GM12874 (cell line): Measurements from ENCODE around the gene NUDT11.
A peak's percentile ranks its signal among the peaks of the same experiment; 100 is the strongest.

Experiments
- CTCF ChIP-seq: IDR thresholded peaks from 2 replicates; pipeline ENCODE4 v1.5.1; 2011; ENCODE audit warnings: low read depth, mild to moderate bottlenecking, control low read depth, low read length, moderate library complexity; ENCODE audit not compliant: insufficient read depth

NUDT11 gene

GRCh38 chrX:51463322-51463721 lies 33.1 kb downstream of the NUDT11 start:
- TF ChIP-seq CTCF: no peak

- peak; percentile 50; the same call in 1 of the 2 replicates for TF ChIP-seq CTCF
These were observed 35.0 kb downstream of the NUDT11 start for GRCh38 chrX:51461053-51462044.

- TF ChIP-seq CTCF: peak; percentile 33; the same call in 1 of the 2 replicates
These were observed 37.3 kb downstream of the NUDT11 start for GRCh38 chrX:51459125-51459524.

- TF ChIP-seq CTCF: no peak
These were observed 39.6 kb downstream of the NUDT11 start for GRCh38 chrX:51456814-51457213.

- no peak for TF ChIP-seq CTCF
These were observed 40.1 kb downstream of the NUDT11 start for GRCh38 chrX:51456246-51456645.

- no peak for TF ChIP-seq CTCF
These were observed 56.0 kb downstream of the NUDT11 start for GRCh38 chrX:51440365-51440764.
